ENCODE measurements around the gene LGI4.
A peak's percentile ranks its signal among the peaks of the same experiment; 100 is the strongest.

LGI4 gene

DNA sequence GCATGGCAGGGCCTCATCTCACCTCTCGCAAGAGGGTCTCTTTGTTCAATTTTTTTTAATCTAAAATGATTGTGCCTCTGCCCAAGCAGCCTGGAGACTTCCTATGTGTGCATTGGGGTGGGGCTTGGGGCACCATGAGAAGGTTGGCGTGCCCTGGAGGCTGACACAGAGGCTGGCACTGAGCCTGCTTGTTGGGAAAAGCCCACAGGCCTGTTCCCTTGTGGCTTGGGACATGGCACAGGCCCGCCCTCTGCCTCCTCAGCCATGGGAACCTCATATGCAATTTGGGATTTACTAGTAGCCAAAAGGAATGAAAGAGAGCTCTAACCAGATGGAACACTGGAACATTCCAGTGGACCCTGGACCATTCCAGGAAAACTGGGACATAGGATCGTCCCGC is 11.3 kb downstream of the LGI4 start:
- DNase-seq: no peak

DNA sequence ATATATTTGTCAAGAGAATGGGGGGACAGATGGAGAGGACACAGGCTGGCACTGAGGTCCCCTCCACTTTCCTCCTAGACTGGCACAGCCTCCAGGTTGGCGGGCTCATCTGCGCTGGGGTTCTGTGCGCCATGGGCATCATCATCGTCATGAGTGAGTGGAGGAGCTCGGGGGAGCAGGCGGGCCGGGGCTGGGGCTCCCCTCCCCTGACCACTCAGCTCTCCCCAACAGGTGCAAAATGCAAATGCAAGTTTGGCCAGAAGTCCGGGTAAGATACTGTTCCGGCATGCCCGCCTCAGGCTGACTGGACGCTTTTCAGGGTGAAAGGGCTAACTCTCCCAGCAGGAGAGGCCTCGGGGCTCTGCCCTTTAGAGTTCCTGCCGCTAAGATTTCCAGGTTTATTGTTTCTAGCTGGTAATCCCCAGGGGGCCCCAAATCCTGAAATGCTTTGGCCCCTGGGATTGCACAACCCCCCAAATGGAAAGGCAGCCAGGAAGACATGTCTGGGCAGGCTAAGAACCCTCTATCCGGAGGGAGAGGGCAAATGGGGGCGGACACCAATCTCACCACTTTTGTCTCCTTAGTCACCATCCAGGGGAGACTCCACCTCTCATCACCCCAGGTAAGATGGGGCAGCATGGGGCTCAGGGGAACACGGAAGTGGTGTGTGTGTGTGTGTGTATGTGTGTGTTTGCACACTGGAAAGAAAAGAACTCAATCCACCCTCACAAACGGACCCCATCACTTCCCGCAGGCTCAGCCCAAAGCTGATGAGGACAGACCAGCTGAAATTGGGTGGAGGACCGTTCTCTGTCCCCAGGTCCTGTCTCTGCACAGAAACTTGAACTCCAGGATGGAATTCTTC is 11.9 kb downstream of the LGI4 start:
- DNase-seq: no peak

DNA sequence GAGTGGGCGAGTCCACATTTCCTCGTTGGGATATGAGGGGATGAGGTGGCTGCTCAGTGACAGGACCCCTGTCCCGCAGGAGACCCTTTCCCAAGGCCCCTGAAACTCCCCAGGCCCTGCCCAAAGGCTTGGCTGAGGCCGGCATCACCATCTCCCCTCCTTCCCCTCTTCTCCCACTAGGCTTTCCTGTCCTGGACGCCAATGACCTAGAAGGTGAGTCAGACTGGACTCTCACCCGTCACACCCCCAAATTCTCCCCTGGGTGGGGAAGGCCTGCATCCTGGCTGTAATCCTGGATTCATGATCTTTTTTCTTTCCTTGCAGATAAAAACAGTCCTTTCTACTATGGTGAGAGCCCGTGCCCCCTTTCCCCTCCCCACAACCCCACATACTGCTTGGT is 14.0 kb downstream of the LGI4 start:
- DNase-seq: no peak

DNA sequence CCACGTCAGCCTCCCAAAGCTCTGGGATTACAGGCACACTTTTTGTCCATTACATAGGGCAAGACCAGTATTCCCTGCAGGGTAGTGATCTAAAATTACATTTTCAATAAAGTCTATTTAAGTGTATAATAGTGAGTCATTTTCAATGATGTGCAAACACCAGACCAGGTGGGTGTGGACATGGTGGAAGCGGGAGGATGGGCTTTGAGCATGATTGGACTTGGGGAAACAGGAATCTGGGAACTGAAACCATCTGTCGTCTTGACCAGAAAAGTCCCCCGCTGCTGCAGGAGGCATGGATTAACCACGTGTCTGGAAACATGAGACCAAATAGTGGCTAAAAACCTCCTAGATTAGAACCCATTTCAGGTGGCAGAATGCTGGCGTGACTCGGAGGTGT is 14.4 kb downstream of the LGI4 start:
- DNase-seq: peak; percentile 79

DNA sequence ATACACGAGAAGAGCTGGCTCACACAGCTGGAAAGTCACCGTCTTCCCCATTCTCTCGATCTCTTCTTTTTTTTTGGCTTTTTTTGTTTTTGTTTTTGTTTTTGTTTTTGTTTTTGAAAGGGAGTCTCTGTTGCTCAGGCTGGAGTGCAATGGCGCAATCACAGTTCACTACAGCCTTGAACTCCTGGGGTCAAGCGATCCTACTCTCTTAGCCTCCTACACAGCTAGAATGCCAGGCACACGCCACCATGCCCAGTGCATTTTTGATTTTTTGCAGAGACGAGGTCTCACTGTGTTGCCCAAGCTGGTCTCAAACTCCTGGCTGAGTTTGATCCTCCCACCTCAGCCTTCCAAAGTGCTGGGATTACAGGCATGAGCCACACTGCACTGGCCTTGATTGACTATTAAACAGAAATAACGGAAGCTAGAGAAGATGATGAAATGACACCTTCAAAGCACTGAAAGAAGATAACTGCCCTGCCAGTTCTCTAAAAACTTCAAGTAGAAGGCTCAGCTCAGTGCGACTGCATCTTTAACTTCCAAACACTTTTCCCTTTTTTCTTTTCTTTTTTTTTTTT is 15.2 kb downstream of the LGI4 start:
- no peak for DNase-seq

DNA sequence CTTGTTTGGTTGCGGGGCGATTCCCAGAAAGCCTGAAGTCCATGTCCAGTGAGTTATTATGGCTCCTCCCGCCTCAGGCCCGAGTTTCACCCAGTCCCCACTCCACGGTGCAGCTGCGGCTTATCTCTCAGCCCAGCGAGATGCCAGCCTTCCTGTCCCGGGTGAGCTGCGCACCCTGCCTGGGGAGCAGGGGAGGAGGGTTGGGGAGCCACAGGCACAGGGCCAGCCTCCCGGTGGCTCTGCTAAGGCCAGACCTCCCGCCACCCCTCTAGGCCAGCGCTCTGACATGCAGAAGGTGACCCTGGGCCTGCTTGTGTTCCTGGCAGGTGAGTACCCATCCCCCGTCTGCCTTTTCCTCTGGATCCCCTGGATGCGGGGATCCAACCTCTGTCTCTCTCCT is 15.8 kb downstream of the LGI4 start:
- DNase-seq: no peak

DNA sequence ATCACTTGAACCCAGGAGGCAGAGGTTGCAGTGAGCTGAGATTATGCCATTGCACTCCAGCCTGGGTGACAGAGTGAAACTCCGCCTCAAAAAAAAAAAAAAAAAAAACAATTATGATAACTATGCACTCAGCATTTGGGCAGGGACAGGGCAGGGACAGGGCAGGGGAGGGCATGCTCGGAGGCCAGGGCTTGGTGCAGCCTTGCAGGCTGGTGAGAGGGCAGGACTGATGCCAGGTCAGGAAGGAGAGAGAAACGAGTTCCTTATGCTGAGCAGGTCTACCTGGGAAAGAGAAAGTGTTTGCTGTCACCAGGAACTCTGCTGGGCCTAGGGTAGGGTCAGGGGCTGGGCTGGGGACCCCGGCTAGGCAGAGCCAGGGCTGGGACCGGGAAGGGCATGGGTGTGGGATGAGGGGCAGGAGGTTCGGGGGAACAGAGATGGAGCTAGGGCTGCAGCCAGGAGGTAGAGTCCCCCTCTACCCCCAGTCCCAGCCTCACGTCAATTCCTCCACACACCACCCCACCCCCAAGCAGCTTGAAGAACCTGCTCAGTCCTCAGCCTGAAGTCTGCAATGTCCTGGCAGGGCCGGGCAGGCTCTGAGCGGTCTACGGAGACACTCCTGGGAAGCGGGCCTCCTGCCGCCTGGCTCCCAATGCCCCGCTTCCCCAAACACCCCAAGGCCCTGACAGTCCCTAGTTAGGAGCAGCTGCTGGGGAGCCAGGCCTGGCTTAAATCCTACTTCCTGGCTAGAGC is 16.4 kb downstream of the LGI4 start:
- no peak for DNase-seq

DNA sequence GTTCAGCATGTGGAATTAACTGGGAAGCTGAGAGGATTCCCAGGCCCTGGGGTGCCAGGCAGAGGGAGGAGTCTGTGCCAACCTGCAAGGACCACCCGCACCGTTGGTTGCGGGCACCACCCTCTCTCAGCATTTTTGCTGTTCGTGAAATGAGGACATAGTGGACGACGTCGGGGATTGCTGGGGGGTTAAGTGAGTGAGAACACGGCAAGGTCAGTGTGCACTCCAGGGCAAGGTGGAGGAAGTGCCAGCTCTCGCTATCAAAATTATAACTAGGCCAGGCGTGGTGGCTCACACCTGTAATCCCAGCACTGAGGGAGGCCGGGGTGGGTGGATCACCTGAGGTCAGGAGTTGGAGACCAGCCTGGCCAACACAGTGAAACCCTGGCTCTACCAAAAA is 17.1 kb downstream of the LGI4 start:
- no peak for DNase-seq

DNA sequence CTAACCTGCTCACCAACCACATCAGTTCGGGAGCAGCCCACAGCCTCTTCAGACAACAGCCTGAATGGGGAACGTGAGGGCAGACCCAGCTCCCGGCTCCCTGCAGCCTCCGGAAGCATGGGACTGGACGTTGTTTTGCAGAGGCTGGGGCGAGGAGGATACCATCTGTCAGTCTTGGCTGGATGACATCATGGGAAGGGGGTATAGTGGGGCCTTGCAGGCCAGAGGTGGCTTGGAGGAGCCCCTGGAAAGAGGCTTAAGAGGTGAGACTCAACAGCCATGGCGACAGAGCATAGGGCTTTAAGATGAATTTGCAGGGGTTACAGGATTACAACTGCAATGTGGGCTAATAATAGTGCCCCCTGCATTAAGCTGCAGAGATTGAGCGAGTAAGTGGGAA is 17.7 kb downstream of the LGI4 start:
- DNase-seq: no peak

DNA sequence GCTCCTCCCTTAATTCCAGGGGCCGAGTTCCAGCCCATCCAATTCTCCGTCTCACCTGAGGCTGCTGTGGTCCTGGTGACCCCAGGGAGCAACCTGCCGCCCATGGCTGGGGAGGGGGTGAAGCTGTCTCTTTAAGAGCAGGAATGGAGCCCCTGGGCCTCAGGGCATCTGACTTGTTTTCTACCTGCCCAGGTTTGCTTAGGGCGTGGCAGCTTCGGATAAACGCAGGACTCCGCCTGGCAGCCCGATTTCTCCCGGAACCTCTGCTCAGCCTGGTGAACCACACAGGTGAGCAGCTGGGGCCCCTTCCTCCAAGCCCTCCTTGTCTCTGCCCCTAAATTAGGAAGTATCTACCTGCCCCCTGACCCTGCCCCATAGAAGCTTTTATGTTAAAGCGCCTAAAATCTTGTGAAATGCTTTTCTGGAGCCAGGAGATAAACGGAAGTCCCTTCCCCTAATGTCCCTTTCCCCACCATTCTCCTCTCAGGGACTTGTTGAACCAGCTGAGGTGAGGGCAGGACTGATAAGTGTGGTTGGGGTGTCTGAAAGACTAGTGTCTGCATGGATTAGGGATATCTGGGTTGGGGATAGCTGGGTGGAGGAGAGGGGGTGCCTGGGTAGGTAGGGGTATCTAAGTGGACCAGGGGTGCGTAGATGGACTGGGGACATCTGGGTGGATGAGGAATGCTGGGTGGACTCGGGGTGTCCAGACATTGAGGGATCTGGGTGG is 18.6 kb downstream of the LGI4 start:
- no peak for DNase-seq

DNA sequence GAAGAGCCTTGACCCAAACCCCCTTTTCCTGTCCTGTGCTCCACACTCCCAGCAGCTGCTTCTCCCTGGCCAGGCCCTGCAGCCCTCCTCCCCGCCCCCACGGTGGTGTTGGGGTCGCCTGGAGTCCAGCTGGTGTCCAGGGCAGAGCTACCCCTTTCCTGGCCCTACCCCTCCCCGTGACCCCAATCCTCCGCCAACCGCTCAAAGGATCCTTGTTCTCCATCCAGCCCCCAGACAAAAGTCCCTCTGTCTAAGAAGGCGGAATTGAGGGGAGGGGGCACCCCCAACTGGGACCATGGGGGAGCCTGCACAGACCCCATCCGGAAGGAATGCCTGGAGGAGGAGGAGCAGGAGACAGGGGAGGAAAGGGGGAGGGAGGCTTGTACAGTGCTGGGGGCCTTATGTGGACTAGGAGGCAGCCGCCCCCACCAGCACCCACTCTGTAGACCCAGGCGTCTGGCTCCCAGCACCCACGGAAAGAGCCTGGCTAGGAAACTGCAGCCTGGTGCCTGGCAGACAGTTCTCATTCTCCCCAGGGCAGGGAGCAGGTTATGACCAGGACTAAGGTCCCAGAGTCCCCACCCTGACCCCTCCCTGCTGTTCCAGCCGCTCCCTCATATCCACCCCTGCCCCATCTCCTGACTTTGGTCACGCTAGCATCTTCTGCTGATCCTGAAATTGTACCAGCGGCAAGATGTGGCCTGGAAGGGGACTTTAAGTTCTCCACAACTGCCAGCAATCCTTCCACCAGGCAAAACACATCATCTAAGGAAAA is 19.5 kb downstream of the LGI4 start, which contains the start of gene FXYD3:
TSS of gene FXYD3 (plus strand) at position 647 of the 775 bp plus-strand sequence. CDS start 3,554 bp downstream, outside the sequence.
- no peak for DNase-seq

DNA sequence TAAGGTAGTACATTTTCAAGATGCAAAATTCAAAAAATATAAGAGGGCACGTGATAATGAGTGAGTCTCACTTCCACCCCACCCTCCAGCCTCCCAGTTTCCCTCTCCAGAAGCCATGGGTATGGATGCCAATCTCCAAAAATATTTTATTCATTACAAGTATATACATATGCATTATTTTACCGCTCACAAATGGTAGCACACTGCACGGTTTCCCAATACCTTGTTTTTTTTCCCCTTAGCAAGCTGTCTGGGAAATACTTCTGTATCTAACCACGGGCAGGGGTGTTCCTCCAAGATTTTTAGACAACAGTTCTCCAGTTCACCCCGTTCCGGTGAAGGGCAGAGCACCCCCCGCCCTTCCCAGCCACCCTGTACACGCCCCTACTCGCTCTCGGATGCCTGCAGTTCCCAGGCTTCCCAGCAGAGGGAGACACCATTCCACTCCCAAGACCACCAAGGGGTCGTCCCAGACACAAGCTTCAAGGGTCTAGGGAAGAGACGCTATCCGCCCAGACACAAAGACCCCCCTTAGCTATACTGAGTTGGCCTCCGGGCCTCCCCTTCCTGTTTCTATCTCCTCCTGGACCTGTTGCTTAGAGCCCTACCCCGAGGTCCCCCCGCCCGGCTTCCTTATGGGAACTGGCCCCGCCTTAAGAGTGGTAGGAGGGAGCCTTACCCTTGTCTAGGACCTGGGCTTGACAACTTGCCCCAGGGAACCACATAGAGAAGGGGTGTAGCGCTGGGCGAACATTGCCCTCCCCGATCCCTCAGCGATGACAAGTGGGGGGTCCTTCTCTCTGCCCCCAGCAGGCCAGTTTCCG is 20.3 kb downstream of the LGI4 start:
- peak; percentile 49 for DNase-seq

DNA sequence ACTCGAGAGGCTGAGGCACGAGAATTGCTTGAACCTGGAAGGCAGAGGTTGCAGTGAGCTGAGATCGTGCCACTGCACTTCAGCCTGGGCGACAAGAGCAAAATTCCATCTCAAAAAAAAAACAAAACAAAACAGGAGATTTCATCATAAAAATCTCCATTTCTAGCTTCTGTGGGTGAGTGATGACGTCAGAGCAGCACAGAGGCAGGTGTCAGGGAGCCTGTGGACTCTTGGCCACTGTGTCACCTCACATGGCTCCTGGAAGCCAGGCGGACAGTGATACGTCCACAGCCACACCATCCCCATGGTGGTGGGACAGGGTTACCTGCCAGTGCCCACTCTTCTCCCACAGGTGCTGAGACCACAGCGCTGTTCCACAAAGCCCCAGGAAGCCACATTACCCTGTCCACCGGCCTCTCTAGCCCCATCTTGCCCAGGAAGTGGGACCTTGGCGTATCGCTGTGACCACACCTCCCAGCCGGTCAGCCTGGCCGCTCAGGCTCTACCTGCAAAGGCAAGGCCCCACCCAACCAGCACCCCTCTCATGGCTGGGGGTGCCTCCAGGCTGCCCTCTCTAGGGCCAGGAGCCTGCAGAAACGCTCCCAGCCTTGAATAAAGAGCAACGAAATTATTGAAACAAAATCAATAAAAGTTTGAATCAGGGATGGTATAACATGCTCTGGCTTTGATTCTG is 21.7 kb downstream of the LGI4 start:
- no peak for DNase-seq

DNA sequence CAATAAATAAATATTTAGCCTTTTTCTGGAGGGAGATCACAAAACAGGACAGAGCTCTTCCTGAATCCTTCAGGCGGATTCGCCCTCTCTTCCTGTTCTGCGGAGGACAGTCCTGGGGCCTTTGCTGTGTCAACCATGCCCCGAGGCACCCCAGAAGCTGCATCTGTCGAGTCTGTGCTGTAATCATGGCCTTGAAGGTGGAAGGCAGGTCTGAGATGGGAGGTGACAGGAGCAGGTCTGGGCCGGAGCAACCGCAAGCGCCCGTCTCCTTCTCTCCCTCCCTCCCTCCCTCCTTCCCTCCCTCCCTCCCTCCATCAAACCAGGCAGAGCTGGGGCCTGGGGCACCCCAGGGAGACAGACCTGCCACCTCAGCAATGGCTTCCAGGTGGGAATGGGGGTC is 23.9 kb downstream of the LGI4 start:
- no peak for DNase-seq

DNA sequence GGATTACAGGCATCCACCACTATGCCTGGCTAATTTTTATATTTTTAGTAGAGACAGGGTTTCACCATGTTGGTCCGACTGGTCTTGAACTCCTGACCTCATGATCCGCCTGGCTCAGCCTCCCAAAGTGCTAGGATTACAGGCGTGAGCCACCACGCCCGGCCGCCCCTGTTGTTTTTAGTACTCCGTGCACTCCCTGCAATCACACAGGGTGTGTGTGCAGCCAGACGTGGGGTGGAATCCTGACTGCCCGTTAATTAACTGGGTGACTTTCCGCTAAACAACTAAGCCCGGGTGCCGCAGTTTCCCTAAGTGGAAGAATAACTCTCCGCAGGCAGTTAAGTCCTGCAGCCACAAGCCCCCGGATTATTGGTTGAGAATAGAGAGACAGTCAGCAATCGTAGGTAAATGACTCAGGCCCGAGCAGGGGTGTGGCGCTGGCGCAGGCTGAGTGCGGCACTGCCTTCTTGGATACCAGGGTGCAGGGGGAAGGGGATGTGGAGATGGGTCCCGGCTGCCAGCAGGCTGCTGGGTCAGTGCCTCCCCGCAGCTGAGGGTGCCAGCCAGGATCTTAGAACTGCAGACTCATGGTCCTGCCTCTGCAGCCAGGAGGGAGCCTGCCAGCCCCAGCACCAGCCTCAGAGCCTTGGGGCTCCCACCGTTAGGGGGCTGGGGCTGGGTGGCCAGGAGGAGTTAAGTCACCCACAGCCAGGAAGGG is 25.3 kb downstream of the LGI4 start:
- DNase-seq: no peak

DNA sequence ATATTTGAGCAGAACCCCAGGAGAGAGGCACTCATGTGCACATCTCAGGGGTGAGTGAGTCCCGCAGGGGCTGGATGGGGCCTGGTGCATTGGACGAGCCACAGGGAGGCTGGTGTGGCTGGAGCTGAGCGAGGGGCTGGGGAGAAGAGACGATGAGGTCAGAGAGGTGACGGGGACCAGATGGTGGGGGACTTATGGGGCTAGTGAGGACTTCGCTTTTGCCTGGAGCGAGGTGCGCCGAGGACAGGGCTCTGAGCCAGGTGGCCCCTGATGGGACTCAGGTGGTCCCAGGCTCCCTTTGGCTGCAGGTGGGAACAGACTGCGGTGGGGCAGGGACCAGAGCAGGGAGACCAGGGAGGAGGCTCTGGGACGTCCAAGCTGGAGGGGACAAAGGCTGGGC is 26.1 kb downstream of the LGI4 start:
- DNase-seq: no peak

DNA sequence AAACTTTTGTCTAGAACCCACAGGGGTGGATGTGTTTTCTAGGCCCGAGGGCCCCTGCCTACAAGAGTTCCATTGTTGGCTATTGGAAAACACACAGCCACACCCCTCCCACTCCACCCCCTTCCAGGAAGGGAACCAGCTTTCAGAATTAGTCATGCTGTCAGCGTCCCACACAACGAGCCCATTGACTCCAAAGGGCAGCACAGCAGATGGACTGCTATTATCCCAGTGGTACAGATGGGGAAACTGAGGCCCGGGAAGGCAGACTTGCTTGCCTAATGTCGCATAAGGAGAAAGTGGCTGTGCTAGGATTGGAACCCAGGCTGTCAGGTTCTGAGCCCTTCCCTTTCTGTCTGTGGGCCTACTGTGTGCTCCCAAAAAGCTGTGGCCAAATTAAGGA is 27.3 kb downstream of the LGI4 start:
- DNase-seq: no peak

DNA sequence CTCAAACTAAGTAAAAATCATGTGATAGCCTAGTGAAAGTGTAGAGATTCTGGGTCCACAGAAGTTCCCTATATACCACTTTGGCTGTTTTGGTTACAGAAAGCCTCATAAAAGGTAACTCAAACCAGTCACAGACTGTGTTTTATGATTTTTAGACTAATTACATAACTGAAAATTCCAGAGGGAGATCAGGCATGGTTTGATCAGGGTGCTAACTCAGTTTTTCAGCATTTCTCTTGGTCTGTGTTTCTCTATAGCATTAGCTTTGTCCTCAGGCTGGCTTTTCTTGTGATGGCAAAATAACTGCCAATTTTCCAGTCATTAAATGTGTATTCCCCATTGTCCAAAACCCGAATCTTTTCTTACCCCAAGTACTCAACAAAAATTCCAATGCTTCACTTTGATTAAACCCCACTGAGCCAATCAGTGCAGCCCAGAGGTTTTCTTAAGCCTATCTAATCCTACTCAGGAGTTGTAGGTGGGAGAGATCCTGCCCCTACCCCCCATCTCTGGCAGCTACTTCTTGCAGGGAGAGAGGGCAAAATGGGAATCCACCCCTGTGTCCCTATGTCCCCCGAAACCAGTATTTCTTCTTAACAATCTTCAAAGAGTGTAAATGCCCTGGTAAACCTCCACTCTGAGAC is 27.8 kb downstream of the LGI4 start:
- DNase-seq: no peak

DNA sequence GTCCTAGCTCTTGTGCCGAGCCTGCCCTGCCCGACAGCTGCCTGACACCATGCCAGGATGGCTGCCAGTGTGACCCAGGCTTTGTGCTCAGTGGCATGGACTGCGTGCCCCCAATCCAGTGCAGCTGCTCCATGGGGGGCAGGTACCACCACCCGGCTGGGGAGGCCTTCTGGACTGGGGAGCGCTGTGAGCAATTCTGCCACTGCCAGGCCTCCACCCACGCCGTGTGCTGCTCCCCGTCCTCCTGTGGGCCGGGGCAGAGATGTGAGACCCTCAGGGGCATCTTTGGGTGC is 28.6 kb downstream of the LGI4 start:
- no peak for DNase-seq

Data from fibroblast of skin of abdomen (primary cell).